ENCODE results near the gene ZCCHC14. TPM values are rescaled to one million over a fixed set of nuclear protein-coding genes. Genes with fewer than 3 reads are reported as not detected.

The ZCCHC14 gene
- total RNA-seq, 1 experiment from 2014 or later = 27.7 TPM

DNA sequence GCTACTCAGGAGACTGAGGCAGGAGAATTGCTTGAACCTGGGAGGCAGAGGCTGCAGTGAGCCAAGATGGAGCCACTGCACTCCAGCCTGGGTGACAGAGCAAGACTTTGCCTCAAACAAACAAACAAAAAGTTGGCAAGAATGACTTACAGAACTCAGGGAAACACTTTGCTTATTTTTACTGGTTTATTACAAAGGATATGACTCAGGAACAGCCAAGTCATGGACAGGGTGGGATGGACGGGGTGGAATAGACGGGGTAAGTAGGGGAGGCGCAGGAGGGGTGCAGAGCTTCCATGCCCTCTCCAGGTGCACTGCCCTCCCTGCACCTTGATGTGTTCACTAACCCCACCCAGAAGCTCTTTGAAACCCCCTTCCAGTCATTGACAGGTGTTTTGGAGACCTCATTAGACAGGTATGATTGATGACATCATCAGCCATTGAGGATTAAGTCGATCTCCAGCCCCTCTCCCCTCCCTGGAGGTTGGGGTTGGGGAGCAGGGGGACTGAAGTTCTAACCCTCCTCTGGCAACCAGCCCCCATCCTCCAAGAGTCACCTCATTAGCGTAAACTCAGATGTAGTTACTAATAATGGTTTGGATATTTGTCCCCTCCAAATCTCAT lies 41.3 kb upstream of the ZCCHC14 start:
- Histone ChIP-seq H2BK15ac (ENCODE audit: low read depth, low read length) (no peak overlapping the region), H3K23me2 (ENCODE audit: insufficient read length, low read depth, low read length, poor library complexity, severe bottlenecking) (no peaks in the 10 kb centered on the region), H3K14ac (ENCODE audit: insufficient read depth, low read length) (no peak overlapping the region), H3K4me1 (ENCODE audit: insufficient read depth, low read length) (peaks cover 2% of the 10 kb centered on the region; the same call in 1 of the 2 replicates), H2BK12ac (ENCODE audit: insufficient read length, low read depth, low read length) (no peak overlapping the region), H4K20me1 (ENCODE audit: control insufficient read depth, insufficient read depth, insufficient read length) (no peaks in the 10 kb centered on the region), H3K27me3 (ENCODE audit: insufficient read depth, low read length) (no peaks in the 10 kb centered on the region), H3K79me1 (ENCODE audit: insufficient read depth, low read depth, low read length, poor library complexity, severe bottlenecking) (no peaks in the 10 kb centered on the region), H4K8ac (replicated peaks; ENCODE audit: insufficient read length, low read depth, low read length) (no peak overlapping the region), H3K56ac (ENCODE audit: insufficient read length, low read depth, low read length) (no peak overlapping the region), H3K18ac (ENCODE audit: insufficient read length, low read depth, low read length) (no peak overlapping the region), H2BK20ac (ENCODE audit: low read depth, low read length, poor library complexity, severe bottlenecking) (no peak overlapping the region), H2AFZ (ENCODE audit: low read length) (no peak overlapping the region), H3K27ac (ENCODE audit: insufficient read length, low read depth, low read length) (no peak overlapping the region), H3K9ac (ENCODE audit: extremely low read depth, insufficient read length, low read length) (no peak overlapping the region), H4K91ac (ENCODE audit: insufficient read length, low read depth, low read length) (no peak overlapping the region), H3K4ac (ENCODE audit: low read depth, low read length) (no peak overlapping the region), H2BK120ac (ENCODE audit: low read depth, low read length, poor library complexity, severe bottlenecking) (no peak overlapping the region), H3K79me2 (ENCODE audit: insufficient read depth, low read length) (no peaks in the 10 kb centered on the region), H4K5ac (ENCODE audit: insufficient read length, low read depth, low read length) (no peak overlapping the region), H3K4me2 (ENCODE audit: insufficient read depth, insufficient read length, low read length) (no peak overlapping the region), H3T11ph (ENCODE audit: low read length) (no peak overlapping the region), H2BK5ac (ENCODE audit: insufficient read length, low read length) (no peak overlapping the region), H3K9me3 (ENCODE audit: control insufficient read depth, low read depth, low read length) (peaks cover 10% of the 10 kb centered on the region), H2AK5ac (ENCODE audit: insufficient read length, low read length) (no peak overlapping the region), H3K23ac (ENCODE audit: insufficient read length, low read depth, low read length) (no peak overlapping the region)
- TF ChIP-seq, protein P1, sequence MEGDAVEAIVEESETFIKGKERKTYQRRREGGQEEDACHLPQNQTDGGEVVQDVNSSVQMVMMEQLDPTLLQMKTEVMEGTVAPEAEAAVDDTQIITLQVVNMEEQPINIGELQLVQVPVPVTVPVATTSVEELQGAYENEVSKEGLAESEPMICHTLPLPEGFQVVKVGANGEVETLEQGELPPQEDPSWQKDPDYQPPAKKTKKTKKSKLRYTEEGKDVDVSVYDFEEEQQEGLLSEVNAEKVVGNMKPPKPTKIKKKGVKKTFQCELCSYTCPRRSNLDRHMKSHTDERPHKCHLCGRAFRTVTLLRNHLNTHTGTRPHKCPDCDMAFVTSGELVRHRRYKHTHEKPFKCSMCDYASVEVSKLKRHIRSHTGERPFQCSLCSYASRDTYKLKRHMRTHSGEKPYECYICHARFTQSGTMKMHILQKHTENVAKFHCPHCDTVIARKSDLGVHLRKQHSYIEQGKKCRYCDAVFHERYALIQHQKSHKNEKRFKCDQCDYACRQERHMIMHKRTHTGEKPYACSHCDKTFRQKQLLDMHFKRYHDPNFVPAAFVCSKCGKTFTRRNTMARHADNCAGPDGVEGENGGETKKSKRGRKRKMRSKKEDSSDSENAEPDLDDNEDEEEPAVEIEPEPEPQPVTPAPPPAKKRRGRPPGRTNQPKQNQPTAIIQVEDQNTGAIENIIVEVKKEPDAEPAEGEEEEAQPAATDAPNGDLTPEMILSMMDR (conservative IDR thresholded peaks at IDR 0.05) = no peak
- Mint-ChIP-seq H3K4me1 (peaks cover 17 to 21% of the 10 kb centered on the region in 2 experiments), H3K27me3 (ENCODE audit: low read depth) (peaks cover 55% of the 10 kb centered on the region), H3K27ac (no peak overlapping the region), H3K9me3 (peaks cover 43 to 44% of the 10 kb centered on the region in 2 experiments), H3K4me3 (no peak overlapping the region), H3K36me3 (ENCODE audit: insufficient read depth in 1 of 3, low read depth in 3 of 3) (peaks cover 4 to 21% (median 5%) of the 10 kb centered on the region in 3 experiments; a peak in 6 of 7 replicates)
- no peak for DNase-seq
- WGBS (ENCODE audit: extremely low coverage, insufficient read length, low lambda C conversion rate) = no CpG with 5 or more reads among the region's 5 CpGs
